GM18870 (cell line): Measurements from ENCODE around the gene DAAM2.

ENCODE experiments used
- ATAC-seq: cut with Tn5 transposase; IDR thresholded peaks from one replicate; pipeline ENCODE4 v1.9.1; 2021; ENCODE audit warnings: moderate library complexity; ENCODE audit not compliant: unreplicated experiment

The DAAM2 gene

GRCh38 chr6:39925191-39925930 is 133.2 kb downstream of the DAAM2 start:
- no peak for ATAC-seq

- ATAC-seq, result no peak
These were observed 133.7 kb downstream of the DAAM2 start for GRCh38 chr6:39925931-39926290.

GRCh38 chr6:39926668-39927067 is 134.5 kb downstream of the DAAM2 start:
- ATAC-seq, result no peak

GRCh38 chr6:39927159-39927558 is 135.0 kb downstream of the DAAM2 start:
- ATAC-seq, result no peak

GRCh38 chr6:39929039-39929732 is 137.0 kb downstream of the DAAM2 start:
- ATAC-seq, result no peak

GRCh38 chr6:39929733-39930461 is 137.7 kb downstream of the DAAM2 start:
- no peak for ATAC-seq

- ATAC-seq, result no peak
These were observed 138.4 kb downstream of the DAAM2 start for GRCh38 chr6:39930540-39930939.

GRCh38 chr6:39931607-39932006 is 139.4 kb downstream of the DAAM2 start:
- ATAC-seq, result no peak

GRCh38 chr6:39932386-39932910 is 140.3 kb downstream of the DAAM2 start:
- ATAC-seq, result no peak

GRCh38 chr6:39933669-39934130 is 141.5 kb downstream of the DAAM2 start:
- no peak for ATAC-seq

- no peak for ATAC-seq
These were observed 142.1 kb downstream of the DAAM2 start, which contains the start of gene MOCS1 for GRCh38 chr6:39934131-39934757. TSS of gene MOCS1 (minus strand) at chr6:39934462. CDS start at chr6:39934417, 45 bp downstream.

- no peak for ATAC-seq
These were observed 143.1 kb downstream of the DAAM2 start for GRCh38 chr6:39935241-39935640.

- ATAC-seq, result no peak
These were observed 144.7 kb downstream of the DAAM2 start for GRCh38 chr6:39936857-39937256.

- no peak for ATAC-seq
These were observed 145.6 kb downstream of the DAAM2 start for GRCh38 chr6:39937686-39938333.

GRCh38 chr6:39938773-39939654 is 146.8 kb downstream of the DAAM2 start:
- no peak for ATAC-seq

GRCh38 chr6:39941138-39941537 is 149.0 kb downstream of the DAAM2 start:
- ATAC-seq, result no peak

- no peak for ATAC-seq
These were observed 149.6 kb downstream of the DAAM2 start for GRCh38 chr6:39941820-39942219.

GRCh38 chr6:39942903-39943580 is 150.9 kb downstream of the DAAM2 start:
- no peak for ATAC-seq

GRCh38 chr6:39945626-39946025 is 153.4 kb downstream of the DAAM2 start:
- ATAC-seq, result no peak
